A673 (cell line): ENCODE measurements around the gene FSD1.

ENCODE experiments used
- EZH2 ChIP-seq: fragments of 200-600 bp; sonication (generic); IDR thresholded peaks from 2 replicates; pipeline ENCODE4 v1.6.1; 2017; ENCODE audit warnings: borderline replicate concordance, low read depth, mild to moderate bottlenecking, mixed read lengths, antibody characterized with exemption, low read length; ENCODE audit not compliant: poor library complexity, severe bottlenecking
- TF ChIP-seq, protein P1 (sequence below): fragments of 300-800, 200-600 bp; sonication (generic); conservative IDR thresholded peaks from 2 replicates; pipeline ENCODE4 v1.5.1; 2017; ENCODE audit warnings: low read depth, mild to moderate bottlenecking, antibody characterized with exemption, low read length, moderate library complexity, mixed read lengths

DNA sequence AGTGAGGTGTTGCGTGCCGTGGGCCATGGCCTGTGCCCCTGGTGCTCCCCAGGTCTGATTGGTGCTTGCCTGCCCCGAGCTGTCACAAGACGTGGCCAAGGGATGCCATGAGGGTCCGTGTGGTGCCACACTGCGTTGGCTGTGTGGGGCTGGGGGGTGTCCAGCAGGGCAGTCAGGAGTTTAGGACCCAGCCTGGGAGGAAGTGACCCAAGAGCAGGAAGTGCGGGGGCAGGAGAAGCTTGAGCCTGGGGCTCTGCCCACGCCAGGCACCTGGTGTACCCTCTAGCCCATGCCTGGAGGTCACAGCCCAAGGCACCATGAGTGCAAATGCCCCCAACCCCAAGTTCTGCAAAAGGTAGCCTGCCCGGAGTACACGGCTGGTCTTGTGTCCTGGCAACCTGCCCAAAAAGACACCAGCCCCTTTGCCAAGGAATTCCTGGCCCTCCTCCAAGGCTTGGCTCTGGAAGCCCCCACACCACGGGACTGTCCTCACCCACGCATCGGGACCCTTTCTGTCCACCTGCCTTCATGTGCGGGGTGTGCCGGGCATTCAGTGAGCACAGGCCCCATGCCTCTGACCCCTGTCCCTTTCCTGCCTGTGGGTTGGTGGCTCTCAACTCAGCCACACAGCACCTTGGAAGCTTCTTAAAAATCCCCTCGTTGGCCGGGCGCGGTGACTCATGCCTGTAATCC, 63.9 kb downstream of the FSD1 start:
- TF ChIP-seq, protein P1, sequence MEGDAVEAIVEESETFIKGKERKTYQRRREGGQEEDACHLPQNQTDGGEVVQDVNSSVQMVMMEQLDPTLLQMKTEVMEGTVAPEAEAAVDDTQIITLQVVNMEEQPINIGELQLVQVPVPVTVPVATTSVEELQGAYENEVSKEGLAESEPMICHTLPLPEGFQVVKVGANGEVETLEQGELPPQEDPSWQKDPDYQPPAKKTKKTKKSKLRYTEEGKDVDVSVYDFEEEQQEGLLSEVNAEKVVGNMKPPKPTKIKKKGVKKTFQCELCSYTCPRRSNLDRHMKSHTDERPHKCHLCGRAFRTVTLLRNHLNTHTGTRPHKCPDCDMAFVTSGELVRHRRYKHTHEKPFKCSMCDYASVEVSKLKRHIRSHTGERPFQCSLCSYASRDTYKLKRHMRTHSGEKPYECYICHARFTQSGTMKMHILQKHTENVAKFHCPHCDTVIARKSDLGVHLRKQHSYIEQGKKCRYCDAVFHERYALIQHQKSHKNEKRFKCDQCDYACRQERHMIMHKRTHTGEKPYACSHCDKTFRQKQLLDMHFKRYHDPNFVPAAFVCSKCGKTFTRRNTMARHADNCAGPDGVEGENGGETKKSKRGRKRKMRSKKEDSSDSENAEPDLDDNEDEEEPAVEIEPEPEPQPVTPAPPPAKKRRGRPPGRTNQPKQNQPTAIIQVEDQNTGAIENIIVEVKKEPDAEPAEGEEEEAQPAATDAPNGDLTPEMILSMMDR, result no peak
- TF ChIP-seq EZH2, result no peak
